Measurements from ENCODE around the gene RASSF1.
A peak's percentile ranks its signal among the peaks of the same experiment; 100 is the strongest.

RASSF1 gene

GRCh38 chr3:50299929-50300680 is 40.5 kb downstream of the RASSF1 start:
- peak; percentile 64 for DNase-seq (ENCODE audit: low read depth)

- no peak for DNase-seq (ENCODE audit: low read depth)
These were observed 41.1 kb downstream of the RASSF1 start for GRCh38 chr3:50299638-50299928.

GRCh38 chr3:50298836-50299637 is 41.6 kb downstream of the RASSF1 start, which contains the start of the genes HYAL3 and NAA80:
Gene HYAL3 (minus strand): TSS chr3:50299405. CDS start chr3:50295602, 3,803 bp downstream.
Gene NAA80 (minus strand): TSS chr3:50299405. CDS start chr3:50297463, 1,942 bp downstream.
- peak; percentile 100 for DNase-seq (ENCODE audit: low read depth)

- DNase-seq (ENCODE audit: low read depth) = no peak
These were observed 42.5 kb downstream of the RASSF1 start for GRCh38 chr3:50297896-50298725.

- no peak for DNase-seq (ENCODE audit: low read depth)
These were observed 43.3 kb downstream of the RASSF1 start for GRCh38 chr3:50297384-50297775.

- DNase-seq (ENCODE audit: low read depth) = no peak
These were observed 43.8 kb downstream of the RASSF1 start for GRCh38 chr3:50296721-50297383.

- DNase-seq (ENCODE audit: low read depth) = no peak
These were observed 44.8 kb downstream of the RASSF1 start for GRCh38 chr3:50295553-50296431.

GRCh38 chr3:50294492-50295403 is 45.9 kb downstream of the RASSF1 start:
- DNase-seq (ENCODE audit: low read depth) = no peak

GRCh38 chr3:50294089-50294488 is 46.5 kb downstream of the RASSF1 start:
- DNase-seq (ENCODE audit: low read depth) = no peak

GRCh38 chr3:50293079-50293801 is 47.4 kb downstream of the RASSF1 start:
- no peak for DNase-seq (ENCODE audit: low read depth)

- peak; percentile 98 for DNase-seq (ENCODE audit: low read depth)
These were observed 48.2 kb downstream of the RASSF1 start, which contains the start of gene IFRD2 for GRCh38 chr3:50292159-50293078. Gene IFRD2 (minus strand): TSS chr3:50292429. CDS start chr3:50292274, 155 bp downstream.

- DNase-seq (ENCODE audit: low read depth) = no peak
These were observed 50.4 kb downstream of the RASSF1 start for GRCh38 chr3:50290161-50290641.

GRCh38 chr3:50289130-50289529 is 51.5 kb downstream of the RASSF1 start:
- no peak for DNase-seq (ENCODE audit: low read depth)

- DNase-seq (ENCODE audit: low read depth) = no peak
These were observed 52.1 kb downstream of the RASSF1 start for GRCh38 chr3:50288387-50289007.

GRCh38 chr3:50287262-50287661 is 53.4 kb downstream of the RASSF1 start:
- no peak for DNase-seq (ENCODE audit: low read depth)

GRCh38 chr3:50286322-50287227 is 54.1 kb downstream of the RASSF1 start:
- no peak for DNase-seq (ENCODE audit: low read depth)

All from iris pigment epithelial cell (primary cell).